ENCODE data around the gene EMC10.

The EMC10 gene

DNA sequence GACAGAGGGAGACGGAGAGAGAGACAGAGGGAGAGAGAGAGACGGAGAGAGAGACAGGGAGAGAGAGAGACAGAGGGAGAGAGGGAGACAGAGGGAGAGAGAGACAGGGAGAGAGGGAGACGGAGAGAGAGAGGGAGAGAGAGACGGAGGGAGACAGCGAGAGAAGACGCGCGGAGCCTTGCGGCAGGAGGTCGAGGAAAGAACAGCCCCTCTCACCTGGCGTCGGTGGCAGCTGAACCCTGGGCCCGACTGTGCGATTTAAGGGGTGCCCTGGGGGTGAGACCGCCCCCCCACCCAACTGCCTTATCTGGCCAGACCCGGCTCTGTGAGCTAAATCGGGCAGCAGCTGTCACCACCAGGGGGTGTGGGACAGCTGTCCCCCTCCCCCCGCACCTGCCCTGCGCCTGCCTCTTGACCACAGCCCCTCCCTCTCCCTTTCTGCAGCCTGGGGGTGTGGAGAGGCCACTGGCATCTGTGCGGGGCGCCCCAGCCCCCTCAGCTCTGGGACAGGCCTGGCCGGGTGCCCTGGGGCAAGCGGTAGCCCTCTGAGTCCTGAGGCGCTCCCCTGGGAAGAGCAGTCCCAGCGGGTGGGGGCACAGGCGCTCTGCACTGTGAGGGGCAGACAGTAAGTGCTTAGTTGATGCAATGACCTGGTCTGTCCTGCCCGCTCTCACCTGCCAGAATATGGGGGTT, 23.9 kb downstream of the EMC10 start:
- no peak for DNase-seq

GRCh38 chr19:50500753-50501151, 24.4 kb downstream of the EMC10 start:
- DNase-seq, result no peak

DNA sequence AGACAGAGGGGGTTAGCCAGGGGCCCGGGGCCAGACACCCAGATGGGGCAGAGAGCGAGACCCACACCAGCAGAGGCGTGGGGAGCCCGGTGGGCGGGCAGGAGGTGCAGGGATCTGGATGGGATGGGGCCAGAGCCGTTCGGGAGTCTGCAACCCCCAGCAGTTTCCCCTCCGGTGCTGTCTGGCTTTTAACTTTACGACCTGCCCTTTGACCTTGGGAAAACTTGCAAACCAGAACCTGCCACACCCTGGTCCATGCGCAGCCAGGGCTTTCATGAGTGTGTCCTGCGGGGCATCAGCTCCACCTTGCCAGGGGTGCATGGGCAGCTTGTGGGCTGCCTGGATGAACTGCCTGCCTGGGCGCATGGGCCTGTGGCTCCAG, 24.9 kb downstream of the EMC10 start:
- DNase-seq, result no peak

DNA sequence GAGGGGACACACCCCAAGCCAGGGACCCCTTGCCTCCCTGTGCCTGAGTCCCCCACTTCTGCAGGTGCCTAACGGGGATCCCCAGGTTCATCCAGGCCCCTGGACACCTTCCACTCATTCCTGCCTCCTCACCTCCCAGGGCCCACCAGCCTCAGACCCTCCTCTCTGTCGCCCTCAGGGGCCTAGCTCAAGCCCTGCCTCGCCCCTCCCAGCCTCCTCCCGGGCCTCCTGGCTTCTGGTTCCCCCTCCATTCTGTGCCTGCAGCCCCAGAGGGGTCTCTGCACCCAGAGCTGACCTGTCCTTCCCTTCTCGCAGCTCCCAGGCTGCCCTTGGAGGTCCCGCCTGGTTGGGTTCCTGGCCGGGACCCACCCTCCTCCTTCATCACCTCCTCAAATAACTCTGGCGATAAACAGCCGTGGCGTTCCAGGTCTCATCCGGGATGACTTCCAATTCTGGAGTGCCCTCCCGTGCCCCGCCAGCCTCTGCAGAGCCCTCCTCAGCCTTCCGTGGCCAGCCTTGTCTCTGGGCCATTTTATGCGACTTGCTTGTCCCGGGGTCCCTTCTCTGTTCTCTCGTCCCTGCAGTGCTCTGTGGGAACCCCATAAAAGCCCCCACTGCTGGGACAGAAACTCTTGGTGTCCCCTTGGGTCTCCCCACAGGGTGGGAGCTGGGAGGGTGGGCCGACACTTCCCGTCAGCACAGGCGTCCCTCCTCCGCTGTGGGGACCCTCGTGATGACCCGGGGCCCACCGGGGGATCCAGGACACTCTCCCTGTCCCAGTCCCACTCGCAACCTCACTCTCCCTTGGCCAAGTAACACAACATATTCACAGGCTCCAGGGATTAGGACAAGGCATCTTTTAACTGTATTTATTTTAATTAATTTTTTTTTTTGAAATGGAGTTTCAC, 25.5 kb downstream of the EMC10 start:
- DNase-seq, result no peak

GRCh38 chr19:50505856-50506611, 29.7 kb downstream of the EMC10 start:
- no peak for DNase-seq

DNA sequence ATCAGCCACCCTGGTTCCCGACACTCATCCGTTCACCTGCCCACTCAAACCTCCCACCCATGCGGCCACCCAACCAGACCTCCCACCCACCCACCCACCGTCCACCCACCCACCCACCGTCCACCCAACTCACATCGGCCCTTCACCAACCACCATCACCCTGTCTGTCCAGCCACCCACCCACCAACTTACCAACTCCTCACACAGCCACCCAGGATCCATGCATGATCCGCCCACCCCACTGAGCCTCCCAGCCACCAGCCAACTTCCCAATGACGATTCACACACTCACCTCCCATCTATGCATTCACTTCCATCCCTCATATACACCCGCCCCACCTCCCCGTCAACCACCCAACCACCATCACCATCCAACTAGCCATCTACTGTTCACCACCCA, 30.4 kb downstream of the EMC10 start:
- DNase-seq, result no peak

DNA sequence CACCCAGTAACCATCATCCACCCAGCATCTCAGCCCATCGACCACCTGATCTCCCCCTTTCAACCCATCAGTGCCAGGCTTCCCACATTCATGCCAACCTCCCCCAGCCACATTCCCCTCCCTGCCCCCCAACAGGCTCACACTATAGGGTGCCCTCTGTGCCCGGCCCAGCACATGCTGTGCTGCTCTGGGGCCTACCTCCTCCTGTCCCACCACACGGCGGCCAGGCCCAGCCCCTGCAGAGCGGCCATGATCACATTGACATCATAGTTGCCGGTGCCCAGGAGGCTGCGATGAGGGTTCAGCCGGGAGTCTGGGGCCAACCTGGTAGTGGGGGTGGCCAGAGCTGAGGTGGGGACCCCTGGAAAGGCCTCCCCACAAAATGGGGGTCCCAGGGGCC, 31.1 kb downstream of the EMC10 start:
- no peak for DNase-seq

GRCh38 chr19:50508843-50509190, 32.5 kb downstream of the EMC10 start:
- DNase-seq, result no peak

DNA sequence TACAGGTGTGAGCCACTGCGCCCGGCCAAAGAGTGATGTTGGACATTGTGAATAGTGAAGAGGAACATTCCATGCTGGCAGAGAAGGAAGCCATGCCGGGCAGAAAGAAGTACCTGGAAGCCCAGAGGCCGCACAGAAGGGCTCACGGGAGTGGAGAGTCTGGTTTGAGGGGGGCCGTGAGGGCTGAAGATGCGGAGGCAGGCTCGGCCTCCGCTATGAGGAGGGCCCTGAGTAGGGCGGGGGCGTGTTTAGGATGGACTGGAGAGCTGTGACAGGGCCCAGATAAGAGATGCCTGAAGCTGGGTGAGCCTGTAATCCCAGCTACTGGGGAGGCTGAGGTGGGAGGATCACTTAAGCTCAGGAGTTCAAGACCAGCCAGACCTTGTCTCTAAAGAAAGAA, 33.1 kb downstream of the EMC10 start:
- DNase-seq, result no peak

GRCh38 chr19:50510121-50510670, 33.9 kb downstream of the EMC10 start:
- no peak for DNase-seq

- no peak for DNase-seq
These were observed 34.4 kb downstream of the EMC10 start for GRCh38 chr19:50510700-50511068.

DNA sequence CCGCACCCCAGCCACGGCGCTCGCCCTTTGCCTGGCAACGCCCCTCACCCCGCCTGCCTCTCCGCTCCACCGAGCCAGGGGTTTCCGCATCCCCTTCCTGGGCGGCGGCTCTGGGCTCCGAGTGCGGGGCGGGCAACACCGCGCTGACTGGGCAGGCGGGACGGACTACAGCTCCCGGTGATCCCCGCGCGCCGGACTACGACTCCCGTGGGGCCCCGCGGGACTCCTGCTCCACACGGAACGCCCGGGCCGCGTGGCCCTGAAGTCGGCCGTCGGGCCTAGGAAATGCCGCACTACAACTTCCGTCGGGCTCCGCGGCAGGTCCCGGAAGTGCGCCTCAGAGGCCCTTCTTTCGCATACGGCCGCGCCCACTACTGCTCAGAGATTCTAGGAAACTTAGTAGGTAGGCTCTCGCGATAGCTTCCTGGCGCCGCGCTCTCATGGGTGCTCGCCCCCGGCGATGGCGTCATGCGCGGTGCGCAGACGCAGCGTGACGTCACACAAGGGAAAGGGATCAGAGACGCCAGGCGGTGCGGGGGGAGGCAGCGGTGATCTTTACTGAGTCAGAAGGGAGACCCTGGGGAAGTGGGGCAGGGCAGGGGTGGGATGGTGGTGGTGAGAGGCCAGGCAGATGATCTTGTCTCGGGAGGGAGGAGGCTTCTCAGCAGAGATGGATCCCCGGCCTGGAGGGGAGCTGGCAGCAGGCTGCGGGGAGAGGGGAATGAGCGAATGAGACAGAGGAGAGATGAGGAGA, 34.9 kb downstream of the EMC10 start, which contains the start of gene JOSD2:
TSS of gene JOSD2 (minus strand) at position 123 of the 754 bp plus-strand sequence. CDS start 760 bp downstream, outside the sequence.
- peak; percentile 97 for DNase-seq

DNA sequence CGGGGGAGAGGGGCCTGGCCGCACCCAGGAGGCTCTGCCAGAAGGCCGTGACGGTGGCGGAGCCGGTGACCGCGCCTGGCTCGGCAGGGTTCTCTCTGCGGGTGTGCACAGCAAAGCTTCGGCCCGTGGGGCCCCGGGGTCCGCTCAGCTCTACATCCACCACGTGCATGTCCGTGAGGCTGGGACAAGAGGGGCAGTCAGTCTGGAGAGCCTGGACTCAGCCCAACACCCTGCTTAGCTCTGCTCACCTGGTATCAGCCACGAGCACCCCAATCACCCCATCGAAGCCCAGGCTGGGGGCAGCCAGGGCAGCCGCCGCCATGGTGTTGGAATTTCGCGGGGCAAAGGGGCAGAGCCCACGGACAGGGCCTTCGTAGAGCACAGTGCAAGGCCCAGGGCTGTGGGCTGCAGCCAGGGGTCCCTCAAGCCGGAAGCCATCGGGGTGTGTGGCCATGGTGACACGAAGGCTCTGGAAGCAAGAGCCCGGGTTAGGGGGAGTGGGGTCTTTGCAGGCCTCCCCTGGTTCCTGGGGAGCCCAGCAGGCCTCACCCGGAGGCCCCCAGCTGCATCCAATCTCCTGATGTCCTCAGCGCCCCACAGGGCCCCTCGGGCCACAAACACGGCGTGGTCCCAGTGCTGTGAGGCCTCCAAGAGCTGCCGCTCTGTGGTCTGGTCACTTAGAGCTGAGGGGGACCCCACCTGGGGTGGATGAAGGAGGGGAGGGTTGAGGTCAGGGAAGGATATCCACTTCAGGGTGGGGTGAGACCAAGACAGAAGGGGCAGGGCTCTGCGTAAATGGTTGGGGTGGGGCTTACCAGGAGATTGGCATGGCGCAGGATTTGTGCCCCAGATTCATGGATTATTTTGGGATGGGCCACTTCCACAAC, 36.0 kb downstream of the EMC10 start:
- no peak for DNase-seq

- DNase-seq, result no peak
These were observed 36.9 kb downstream of the EMC10 start for GRCh38 chr19:50512999-50513745.

DNA sequence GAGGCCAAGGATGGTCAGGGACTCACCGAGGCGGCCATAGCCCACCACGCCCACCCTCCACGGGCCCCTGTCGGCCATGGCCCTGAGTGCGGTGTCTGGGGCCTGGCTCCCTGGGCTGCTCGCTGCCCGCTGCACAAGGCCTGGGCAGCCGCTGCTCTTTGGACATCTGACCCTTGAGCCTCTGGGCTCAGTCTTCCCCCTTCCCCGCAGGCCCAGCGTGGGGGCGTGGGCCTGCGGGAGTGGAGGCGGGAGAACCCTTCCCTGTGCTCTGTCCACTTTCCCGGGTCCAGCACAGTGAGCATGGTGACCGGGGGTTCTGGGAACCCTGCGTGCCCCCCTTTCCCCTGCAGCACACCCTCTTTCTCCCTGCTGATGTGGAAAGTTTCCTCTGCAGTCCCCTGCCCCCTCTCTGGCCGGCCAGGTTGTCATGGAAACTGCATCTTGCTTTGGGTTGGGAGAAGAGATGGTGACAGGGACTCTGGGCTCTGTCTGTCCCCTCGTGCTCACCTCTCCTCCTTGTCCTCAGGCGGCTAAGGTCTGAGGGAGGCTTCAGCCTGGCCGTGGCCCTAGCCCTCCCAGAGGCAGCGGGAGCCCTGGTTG, 37.5 kb downstream of the EMC10 start, which contains the start of gene ASPDH:
TSS of gene ASPDH (minus strand) at position 168 of the 600 bp plus-strand sequence. CDS start at position 78, 90 bp downstream.
- no peak for DNase-seq

DNA sequence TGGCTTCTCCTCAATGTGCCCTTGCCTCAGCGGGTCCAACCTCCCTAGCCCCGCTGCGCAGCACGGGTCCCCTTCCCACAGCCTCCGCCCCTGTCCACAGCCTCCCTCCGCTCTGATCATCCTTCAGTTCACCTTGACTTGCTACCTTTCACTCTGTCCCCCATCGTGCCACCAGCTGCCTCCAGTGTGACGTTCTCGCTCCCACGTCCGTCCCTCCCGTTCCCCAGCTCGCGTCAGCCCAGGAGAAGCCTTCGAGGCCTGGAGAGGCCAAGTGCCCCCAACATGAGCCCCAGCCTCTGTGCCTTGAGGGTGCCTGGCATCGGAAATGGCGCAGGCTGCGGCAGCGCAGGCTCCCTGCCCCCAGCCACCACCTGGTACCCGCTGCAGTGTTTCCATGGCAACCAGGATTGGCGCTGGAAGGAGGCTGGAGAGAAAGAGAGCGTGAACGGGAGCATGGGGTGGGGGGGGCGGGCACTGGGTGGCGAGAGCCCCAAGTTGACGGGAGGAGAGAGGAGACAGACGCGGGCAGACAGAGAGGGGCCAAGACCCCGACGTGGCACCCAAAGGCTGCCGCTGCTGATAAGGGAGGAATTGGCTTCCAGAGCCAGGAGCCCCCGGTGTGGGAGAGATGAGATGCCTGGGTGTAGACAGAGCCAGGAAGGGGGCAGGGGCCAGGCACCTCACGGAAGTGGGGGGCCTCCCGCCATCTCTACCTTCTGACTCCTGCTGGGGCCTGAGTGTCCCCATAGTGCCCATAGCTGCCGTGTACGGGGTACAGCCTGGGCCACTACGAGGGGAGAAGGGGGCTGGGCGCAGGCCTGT, 38.2 kb downstream of the EMC10 start:
- DNase-seq, result no peak

- DNase-seq, result no peak
These were observed 38.9 kb downstream of the EMC10 start for GRCh38 chr19:50515168-50515561.

DNA sequence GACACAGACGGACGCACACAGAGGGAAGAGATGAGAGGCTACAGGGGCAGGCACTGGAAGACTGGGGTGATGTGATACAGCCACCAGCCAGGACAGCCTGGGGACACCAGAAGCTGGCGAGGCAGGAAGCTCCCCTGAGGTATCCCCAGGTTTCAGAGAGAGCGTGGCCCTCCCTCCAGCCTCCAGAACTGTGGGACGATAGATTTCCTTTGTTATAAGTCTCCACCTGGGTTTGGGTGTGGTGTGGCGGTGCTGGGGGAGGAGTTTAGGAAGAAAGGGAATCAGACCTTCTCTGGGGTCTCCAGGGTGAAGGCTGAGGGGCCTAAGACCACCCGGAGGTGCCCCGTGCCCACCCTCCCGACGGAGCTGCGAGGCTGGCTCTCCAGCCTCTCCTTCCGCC, 40.1 kb downstream of the EMC10 start:
- DNase-seq, result no peak

Data from DMS 273 treated with DMSO at 0.1 percent for 48 hours (cell line).